ENCODE data around the gene HNRNPH1. TPM values are rescaled to one million over a fixed set of nuclear protein-coding genes. Genes with fewer than 3 reads are reported as not detected.

Gene HNRNPH1
- polyA plus RNA-seq, 1 donor from 2014 or later, result 982 TPM

Small RNAs within 50 kb of the gene (small RNA-seq; reads per million reads assigned to genes)
- 0 reads per million in 3 experiments for gene RF00017

Other genes with a start within 250 kb of the HNRNPH1 start
- gene RUFY1, start 73.1 kb downstream of the HNRNPH1 start, polyA plus RNA-seq, result 31.3 and 36.2 TPM in 2 replicates
- gene CBY3, start 57.4 kb upstream of the HNRNPH1 start, polyA plus RNA-seq, result 0.90 TPM in 1 of 2 replicates, not detected in the other
- gene CANX, start 75.3 kb upstream of the HNRNPH1 start, polyA plus RNA-seq, result 227 and 232 TPM in 2 replicates
- gene MAML1, start 109.2 kb upstream of the HNRNPH1 start, polyA plus RNA-seq, result 6.8 and 8.4 TPM in 2 replicates
- 5.9 TPM in 1 of 2 replicates, not detected in the other for gene LTC4S, start 170.3 kb upstream of the HNRNPH1 start, polyA plus RNA-seq
- 70.6 and 83.7 TPM in 2 replicates for gene MGAT4B, start 183.2 kb upstream of the HNRNPH1 start, polyA plus RNA-seq
- 64.5 and 77.6 TPM in 2 replicates for gene SQSTM1, start 197.2 kb upstream of the HNRNPH1 start, polyA plus RNA-seq
- 121 and 155 TPM in 2 replicates for gene MRNIP, start 235.1 kb upstream of the HNRNPH1 start, polyA plus RNA-seq

Data from neural cell (in vitro differentiated cells).